WTC11 (cell line): ENCODE measurements around the gene PRPSAP2.

Source experiments
- CREB1 ChIP-seq: sonication (generic); formaldehyde crosslinking; IDR thresholded peaks from 2 replicates; pipeline ENCODE4 v1.8.0; 2023; ENCODE audit warnings: mild to moderate bottlenecking, missing genetic modification reagents
- ETV6 ChIP-seq: sonication (generic); formaldehyde crosslinking; IDR thresholded peaks from 2 replicates; pipeline ENCODE4 v1.8.1; 2022; ENCODE audit warnings: mild to moderate bottlenecking, missing genetic modification reagents
- JUN ChIP-seq: sonication (generic); formaldehyde crosslinking; IDR thresholded peaks from 2 replicates; pipeline ENCODE4 v1.8.0; 2023; ENCODE audit warnings: mild to moderate bottlenecking, missing genetic modification reagents
- KAT7 ChIP-seq: sonication (generic); formaldehyde crosslinking; IDR thresholded peaks from 2 replicates; pipeline ENCODE4 v1.8.1; 2023; ENCODE audit warnings: missing genetic modification reagents, mild to moderate bottlenecking, borderline replicate concordance
- MXD4 ChIP-seq: fragments of 250-450 bp; sonication (Bioruptor Pico); IDR thresholded peaks from 2 replicates; pipeline ENCODE4 v1.8.0; 2021; ENCODE audit warnings: mild to moderate bottlenecking, moderate library complexity, borderline replicate concordance
- NR1H2 ChIP-seq: sonication (generic); formaldehyde crosslinking; IDR thresholded peaks from 2 replicates; pipeline ENCODE4 v1.9.0; 2021; ENCODE audit warnings: mild to moderate bottlenecking, moderate library complexity, missing genetic modification reagents
- NR2C2 ChIP-seq: sonication (generic); formaldehyde crosslinking; IDR thresholded peaks from 2 replicates; pipeline ENCODE4 v1.8.0; 2022; ENCODE audit warnings: mild to moderate bottlenecking, missing genetic modification reagents
- SMAD3 ChIP-seq: sonication (generic); formaldehyde crosslinking; IDR thresholded peaks from 2 replicates; pipeline ENCODE4 v1.8.0; 2022; ENCODE audit warnings: missing genetic modification reagents, mild to moderate bottlenecking, borderline replicate concordance
- TEAD1 ChIP-seq: sonication (generic); formaldehyde crosslinking; IDR thresholded peaks from 2 replicates; pipeline ENCODE4 v1.8.0; 2022; ENCODE audit warnings: mild to moderate bottlenecking, missing genetic modification reagents
- TF ChIP-seq, protein P1 (sequence below): fragments of 200-600 bp; IDR thresholded peaks from 2 replicates; pipeline ENCODE4 v1.8.0; 2022; ENCODE audit warnings: antibody characterized with exemption
- TF ChIP-seq, protein P2 (sequence below): sonication (generic); formaldehyde crosslinking; IDR thresholded peaks from 2 replicates; pipeline ENCODE4 v1.8.0; 2022; ENCODE audit warnings: mild to moderate bottlenecking, missing genetic modification reagents

DNA sequence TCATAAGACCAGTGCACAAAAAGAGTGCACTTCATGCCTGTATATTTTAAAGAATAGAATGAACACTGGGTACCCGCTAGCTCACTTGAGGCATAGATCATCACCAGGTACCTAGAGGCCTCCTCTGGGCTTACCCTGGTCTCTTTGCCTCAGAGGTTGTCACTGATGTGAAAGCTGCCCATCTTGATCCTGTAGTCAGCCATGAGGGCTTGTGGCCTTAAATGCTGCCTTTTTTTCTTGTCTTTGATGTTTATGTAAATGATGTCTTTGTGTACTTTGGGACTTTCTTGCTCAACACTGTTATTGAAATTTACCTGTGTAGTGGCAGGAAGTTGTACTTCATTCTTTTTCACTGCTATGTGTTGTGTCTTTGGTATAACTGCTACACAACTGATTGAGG lies 67.3 kb downstream of the PRPSAP2 start:
- TF ChIP-seq NR2C2 (CRISPR knock-in tag), result no peak
- no peak for TF ChIP-seq SMAD3 (CRISPR knock-in tag)
- TF ChIP-seq, protein P1, sequence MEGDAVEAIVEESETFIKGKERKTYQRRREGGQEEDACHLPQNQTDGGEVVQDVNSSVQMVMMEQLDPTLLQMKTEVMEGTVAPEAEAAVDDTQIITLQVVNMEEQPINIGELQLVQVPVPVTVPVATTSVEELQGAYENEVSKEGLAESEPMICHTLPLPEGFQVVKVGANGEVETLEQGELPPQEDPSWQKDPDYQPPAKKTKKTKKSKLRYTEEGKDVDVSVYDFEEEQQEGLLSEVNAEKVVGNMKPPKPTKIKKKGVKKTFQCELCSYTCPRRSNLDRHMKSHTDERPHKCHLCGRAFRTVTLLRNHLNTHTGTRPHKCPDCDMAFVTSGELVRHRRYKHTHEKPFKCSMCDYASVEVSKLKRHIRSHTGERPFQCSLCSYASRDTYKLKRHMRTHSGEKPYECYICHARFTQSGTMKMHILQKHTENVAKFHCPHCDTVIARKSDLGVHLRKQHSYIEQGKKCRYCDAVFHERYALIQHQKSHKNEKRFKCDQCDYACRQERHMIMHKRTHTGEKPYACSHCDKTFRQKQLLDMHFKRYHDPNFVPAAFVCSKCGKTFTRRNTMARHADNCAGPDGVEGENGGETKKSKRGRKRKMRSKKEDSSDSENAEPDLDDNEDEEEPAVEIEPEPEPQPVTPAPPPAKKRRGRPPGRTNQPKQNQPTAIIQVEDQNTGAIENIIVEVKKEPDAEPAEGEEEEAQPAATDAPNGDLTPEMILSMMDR, result no peak
- TF ChIP-seq JUN (CRISPR knock-in tag), result no peak
- no peak for TF ChIP-seq KAT7 (CRISPR knock-in tag)
- no peak for TF ChIP-seq MXD4
- TF ChIP-seq, protein P2, sequence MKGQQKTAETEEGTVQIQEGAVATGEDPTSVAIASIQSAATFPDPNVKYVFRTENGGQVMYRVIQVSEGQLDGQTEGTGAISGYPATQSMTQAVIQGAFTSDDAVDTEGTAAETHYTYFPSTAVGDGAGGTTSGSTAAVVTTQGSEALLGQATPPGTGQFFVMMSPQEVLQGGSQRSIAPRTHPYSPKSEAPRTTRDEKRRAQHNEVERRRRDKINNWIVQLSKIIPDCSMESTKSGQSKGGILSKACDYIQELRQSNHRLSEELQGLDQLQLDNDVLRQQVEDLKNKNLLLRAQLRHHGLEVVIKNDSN (CRISPR knock-in tag), result no peak
- TF ChIP-seq CREB1, result no peak
- TF ChIP-seq NR1H2 (CRISPR knock-in tag), result no peak
- no peak for TF ChIP-seq ETV6 (CRISPR knock-in tag)
- no peak for TF ChIP-seq TEAD1 (CRISPR knock-in tag)
